ENCODE measurements around the gene OLFML2A.

OLFML2A gene

DNA sequence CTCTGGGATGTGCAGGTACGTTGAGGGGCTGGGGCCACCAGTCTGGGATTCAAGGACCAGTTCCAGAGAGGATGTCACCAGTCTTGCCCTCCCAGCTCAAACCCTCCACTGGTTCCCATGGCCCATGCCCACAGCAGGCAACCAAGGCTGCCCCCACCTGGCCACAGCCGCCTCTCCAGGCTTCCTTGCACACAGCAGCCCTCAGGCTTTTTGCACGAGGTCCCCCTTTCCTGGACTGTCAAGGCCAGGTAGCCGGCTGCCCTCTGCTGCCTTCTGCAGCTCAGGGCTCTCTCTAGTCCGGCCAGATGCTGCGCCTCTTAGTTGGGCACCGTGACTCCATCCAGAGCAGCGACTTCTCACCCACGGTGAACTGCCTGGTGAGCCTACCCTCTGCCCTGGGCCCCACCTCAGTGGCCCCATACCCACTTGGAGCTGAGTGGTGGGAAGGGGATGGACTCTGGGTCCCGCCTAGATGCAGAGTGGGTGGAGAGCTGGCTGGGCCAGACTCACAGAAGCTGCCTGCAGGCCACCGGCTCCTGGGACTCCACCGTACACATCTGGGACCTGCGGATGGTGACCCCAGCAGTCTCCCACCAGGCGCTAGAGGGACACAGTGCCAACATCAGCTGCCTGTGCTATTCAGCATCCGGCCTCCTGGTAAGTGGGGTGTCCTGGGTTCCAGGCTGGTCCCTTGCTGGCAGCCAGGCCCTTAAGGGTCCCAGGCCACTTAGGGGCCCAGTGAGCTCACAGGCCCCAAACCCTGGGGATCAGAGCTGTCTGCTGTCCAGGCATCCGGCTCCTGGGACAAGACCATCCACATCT lies 79.2 kb downstream of the OLFML2A start:
- TF ChIP-seq, protein P1, sequence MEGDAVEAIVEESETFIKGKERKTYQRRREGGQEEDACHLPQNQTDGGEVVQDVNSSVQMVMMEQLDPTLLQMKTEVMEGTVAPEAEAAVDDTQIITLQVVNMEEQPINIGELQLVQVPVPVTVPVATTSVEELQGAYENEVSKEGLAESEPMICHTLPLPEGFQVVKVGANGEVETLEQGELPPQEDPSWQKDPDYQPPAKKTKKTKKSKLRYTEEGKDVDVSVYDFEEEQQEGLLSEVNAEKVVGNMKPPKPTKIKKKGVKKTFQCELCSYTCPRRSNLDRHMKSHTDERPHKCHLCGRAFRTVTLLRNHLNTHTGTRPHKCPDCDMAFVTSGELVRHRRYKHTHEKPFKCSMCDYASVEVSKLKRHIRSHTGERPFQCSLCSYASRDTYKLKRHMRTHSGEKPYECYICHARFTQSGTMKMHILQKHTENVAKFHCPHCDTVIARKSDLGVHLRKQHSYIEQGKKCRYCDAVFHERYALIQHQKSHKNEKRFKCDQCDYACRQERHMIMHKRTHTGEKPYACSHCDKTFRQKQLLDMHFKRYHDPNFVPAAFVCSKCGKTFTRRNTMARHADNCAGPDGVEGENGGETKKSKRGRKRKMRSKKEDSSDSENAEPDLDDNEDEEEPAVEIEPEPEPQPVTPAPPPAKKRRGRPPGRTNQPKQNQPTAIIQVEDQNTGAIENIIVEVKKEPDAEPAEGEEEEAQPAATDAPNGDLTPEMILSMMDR (conservative IDR thresholded peaks at IDR 0.05; ENCODE audit: low read length), result peak; percentile 39
- no peak for DNase-seq (ENCODE audit: low read depth)

DNA sequence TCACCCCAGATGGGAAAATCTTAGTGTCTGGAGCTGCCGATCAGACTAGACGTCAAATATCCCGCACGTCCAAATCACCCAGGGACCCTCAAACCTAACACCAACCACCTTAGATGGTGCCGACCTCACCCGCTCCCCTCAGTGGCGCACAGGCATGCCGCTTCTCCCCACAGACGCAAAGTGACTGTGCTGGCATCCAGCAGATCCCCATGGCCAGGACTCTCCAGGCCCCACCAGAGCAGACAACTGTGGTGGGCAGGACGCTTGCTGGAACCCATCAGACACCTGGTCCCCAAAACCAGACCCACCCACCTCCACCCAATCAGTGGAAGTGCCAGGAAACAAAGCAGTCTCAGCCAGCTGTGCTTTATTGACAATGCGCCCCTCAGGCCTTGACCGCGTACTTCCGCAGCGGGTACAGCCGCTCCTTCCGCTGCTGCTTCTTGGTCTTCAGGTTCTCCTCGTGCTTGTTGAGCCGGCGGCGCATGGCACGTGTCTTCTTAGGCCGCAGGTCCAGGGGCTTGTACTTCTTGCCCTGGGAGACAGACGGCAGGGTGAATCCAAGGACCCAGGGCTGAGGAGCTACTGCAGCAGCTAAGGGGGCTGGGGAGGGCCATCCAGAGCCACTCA lies 80.7 kb downstream of the OLFML2A start:
- H3K4me3 ChIP-seq (ENCODE audit: low read length), result no peak overlapping the region
- DNase-seq (ENCODE audit: low read depth), result no peak
- TF ChIP-seq, protein P1 (conservative IDR thresholded peaks at IDR 0.05; ENCODE audit: low read length), result no peak

More for the DNA sequence above, 79.2 kb downstream of the OLFML2A start:
- no peak overlapping the region for H3K4me3 ChIP-seq (ENCODE audit: low read length)

DNA sequence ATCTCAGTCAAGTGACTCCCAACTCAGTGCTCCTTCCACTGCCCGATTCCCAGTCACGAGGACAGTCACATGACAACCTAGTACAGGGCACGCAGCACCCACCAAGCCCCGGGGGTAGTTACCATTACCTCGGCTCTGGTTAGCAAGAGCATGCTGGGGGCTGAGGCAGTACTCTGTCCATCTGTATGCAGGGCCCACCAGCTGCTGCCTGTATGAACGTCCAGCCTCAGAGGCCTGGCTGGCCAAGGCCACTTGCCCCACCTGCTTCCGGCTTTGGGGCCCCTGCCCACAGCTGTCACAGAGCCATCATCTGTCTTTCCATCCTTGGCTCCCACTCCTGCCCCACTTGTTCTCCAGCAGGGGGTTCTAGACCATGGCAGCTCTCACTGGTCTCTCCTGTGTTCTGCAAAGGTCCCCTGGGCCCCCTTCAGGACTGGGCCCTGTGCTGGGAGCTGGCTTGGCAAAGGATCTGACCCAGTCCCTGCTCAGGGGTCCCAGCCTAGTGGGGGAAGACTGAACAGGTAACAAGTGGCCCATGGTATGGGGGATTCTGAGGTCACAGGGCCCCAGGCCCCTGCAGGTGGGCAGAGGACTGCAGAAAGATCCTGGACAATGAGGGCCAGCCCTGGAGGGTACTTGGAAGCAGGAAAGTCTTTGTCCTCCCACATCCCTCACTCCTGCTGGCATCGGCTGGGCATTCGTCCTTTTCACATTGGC lies 81.6 kb downstream of the OLFML2A start:
- DNase-seq (ENCODE audit: low read depth), result no peak
- H3K4me3 ChIP-seq (ENCODE audit: low read length), result no peak overlapping the region
- TF ChIP-seq, protein P1 (conservative IDR thresholded peaks at IDR 0.05; ENCODE audit: low read length), result peak; percentile 8; the same call in 1 of the 2 replicates

DNA sequence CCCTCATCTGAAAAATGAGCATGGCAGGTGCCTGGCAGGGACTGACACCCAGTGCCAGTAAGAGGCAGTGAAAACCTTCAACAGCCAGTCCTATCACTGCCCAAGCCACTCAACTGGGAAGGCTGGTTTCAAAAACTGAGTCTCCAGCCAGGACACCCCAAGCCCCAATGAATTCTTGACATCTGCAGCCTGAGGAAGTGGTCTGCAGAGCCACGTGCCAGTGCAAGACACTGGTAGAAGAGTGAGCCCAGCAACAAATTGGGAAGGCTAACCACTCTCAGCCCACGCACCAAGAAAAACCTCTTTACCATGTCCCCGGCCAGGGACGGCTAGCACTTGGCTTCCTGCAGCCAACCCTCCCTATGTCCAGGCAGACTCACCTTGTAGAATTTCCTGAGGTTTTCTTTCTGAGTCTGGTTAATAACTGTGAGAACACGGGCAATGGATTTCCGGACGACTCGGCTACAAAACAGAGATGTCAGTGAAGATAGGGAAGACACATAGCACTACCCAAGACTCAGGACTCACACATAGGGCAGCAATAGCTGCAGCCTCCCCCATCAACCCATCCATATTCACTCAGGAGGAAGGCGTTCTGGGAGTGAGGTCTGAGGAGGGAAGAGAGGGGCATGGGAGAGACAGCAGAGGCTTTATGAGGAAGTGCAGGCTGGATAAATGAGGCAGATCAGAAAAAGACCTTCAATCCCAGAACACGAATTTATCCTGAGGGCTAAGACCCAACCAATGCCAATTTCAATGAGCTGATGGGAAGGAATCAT lies 83.1 kb downstream of the OLFML2A start:
- DNase-seq (ENCODE audit: low read depth), result no peak
- TF ChIP-seq, protein P1 (conservative IDR thresholded peaks at IDR 0.05; ENCODE audit: low read length), result no peak
- peak overlapping the region; percentile 89 for H3K4me3 ChIP-seq (ENCODE audit: low read length)

DNA sequence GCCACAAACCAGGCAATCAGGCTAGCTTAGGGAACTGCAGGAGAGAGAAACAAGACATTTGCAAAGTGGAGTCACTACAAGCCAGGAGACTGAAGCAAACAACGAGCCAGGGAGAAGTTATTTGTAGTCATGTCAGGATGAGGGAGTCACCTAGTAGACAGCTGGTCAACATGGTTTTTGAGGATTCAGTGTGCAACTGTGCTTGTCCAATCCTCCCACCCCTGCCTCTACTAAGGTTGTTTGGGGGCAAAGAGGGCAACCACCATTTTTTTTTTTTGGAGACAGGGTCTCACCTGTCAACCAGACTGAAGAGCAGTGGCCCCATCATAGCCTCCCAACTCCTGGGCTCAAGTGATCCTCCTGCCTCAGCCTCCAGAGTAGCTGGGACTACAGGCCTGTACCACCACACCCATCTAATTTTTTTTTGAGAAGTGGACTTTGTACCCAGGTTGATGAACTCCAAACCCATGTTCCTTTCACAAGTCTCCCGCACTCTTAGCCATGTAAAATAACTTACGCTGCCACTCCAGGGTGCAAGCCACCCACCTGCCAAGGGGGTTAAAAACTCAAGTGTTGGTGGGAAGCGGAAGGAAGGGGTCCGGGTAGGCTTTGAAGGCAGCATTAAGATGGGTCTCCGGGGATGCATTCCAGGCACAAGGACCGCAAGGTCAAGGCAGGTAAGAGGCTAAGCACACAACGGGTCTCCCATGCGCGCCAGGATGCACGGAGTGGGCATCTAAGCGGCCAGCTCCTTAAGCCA lies 83.8 kb downstream of the OLFML2A start:
- TF ChIP-seq, protein P1 (conservative IDR thresholded peaks at IDR 0.05; ENCODE audit: low read length), result no peak
- DNase-seq (ENCODE audit: low read depth), result no peak
- H3K4me3 ChIP-seq (ENCODE audit: low read length), result peak overlapping the region; percentile 89
